HG03571 (cell line): ENCODE results near the gene ALB.

Source experiments
- ATAC-seq: cut with Tn5 transposase; IDR thresholded peaks from one replicate; pipeline ENCODE4 v1.9.1; 2021; ENCODE audit not compliant: unreplicated experiment

ALB gene

DNA sequence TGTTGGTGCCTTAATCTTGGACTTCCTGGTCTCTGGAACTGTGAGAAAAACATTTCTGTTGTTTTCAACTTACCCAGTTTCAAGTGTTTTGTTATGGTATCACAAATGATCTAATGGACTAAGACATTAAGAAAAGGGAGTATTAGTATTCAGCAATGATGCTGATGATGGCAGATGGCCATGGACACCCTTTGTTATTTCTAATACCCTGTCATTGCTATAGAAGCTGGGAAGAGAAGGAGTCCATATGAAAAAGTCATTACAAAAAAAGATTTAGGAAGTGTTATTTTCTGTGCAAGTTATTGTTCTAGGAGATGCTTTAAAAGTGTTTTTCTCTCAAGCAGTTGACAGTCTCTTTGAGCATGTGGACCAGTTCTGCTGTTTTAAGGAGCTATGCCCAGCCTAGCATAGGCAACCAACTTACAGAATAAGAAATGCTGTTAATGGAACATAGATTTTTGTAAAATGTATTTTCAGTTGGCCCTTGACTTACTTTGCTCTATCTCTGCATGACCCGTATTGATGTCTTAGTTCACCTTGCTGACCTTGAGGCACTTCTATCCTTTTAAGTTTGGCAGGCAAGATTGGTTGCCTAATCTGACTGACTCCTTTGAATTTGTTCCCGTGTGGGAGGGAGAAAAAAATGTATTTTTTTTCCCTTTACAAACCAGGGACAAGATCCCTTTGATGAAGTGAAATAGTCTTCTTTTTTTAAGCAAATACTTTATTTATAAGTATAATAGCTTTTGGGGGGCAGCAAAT is 25.9 kb downstream of the ALB start:
- no peak for ATAC-seq

DNA sequence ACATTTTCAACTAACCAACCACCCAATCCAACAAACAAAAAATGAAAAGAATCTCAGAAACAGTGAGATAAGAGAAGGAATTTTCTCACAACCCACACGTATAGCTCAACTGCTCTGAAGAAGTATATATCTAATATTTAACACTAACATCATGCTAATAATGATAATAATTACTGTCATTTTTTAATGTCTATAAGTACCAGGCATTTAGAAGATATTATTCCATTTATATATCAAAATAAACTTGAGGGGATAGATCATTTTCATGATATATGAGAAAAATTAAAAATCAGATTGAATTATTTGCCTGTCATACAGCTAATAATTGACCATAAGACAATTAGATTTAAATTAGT is 27.7 kb downstream of the ALB start:
- ATAC-seq, result no peak

DNA sequence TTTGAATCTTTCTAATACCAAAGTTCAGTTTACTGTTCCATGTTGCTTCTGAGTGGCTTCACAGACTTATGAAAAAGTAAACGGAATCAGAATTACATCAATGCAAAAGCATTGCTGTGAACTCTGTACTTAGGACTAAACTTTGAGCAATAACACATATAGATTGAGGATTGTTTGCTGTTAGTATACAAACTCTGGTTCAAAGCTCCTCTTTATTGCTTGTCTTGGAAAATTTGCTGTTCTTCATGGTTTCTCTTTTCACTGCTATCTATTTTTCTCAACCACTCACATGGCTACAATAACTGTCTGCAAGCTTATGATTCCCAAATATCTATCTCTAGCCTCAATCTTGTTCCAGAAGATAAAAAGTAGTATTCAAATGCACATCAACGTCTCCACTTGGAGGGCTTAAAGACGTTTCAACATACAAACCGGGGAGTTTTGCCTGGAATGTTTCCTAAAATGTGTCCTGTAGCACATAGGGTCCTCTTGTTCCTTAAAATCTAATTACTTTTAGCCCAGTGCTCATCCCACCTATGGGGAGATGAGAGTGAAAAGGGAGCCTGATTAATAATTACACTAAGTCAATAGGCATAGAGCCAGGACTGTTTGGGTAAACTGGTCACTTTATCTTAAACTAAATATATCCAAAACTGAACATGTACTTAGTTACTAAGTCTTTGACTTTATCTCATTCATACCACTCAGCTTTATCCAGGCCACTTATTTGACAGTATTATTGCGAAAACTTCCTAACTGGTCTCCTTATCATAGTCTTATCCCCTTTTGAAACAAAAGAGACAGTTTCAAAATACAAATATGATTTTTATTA is 28.3 kb downstream of the ALB start:
- ATAC-seq, result no peak

DNA sequence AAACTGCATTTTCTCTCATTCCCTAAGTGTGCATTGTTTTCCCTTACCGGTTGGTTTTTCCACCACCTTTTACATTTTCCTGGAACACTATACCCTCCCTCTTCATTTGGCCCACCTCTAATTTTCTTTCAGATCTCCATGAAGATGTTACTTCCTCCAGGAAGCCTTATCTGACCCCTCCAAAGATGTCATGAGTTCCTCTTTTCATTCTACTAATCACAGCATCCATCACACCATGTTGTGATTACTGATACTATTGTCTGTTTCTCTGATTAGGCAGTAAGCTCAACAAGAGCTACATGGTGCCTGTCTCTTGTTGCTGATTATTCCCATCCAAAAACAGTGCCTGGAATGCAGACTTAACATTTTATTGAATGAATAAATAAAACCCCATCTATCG is 29.1 kb downstream of the ALB start:
- no peak for ATAC-seq

DNA sequence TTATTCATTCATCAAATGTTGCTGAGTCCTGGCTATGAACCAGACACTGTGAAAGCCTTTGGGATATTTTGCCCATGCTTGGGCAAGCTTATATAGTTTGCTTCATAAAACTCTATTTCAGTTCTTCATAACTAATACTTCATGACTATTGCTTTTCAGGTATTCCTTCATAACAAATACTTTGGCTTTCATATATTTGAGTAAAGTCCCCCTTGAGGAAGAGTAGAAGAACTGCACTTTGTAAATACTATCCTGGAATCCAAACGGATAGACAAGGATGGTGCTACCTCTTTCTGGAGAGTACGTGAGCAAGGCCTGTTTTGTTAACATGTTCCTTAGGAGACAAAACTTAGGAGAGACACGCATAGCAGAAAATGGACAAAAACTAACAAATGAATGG is 30.2 kb downstream of the ALB start:
- ATAC-seq, result no peak

DNA sequence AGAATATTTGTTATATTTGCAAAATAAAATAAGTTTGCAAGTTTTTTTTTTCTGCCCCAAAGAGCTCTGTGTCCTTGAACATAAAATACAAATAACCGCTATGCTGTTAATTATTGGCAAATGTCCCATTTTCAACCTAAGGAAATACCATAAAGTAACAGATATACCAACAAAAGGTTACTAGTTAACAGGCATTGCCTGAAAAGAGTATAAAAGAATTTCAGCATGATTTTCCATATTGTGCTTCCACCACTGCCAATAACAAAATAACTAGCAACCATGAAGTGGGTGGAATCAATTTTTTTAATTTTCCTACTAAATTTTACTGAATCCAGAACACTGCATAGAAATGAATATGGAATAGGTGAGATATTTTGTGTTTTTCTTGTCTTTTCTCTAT is 31.9 kb downstream of the ALB start, which contains the start of gene AFP:
Gene AFP, plus strand, starts transcription at position 238 of the 400 bp plus-strand sequence. Its CDS starts 42 bp downstream, at position 280.
- ATAC-seq, result no peak

DNA sequence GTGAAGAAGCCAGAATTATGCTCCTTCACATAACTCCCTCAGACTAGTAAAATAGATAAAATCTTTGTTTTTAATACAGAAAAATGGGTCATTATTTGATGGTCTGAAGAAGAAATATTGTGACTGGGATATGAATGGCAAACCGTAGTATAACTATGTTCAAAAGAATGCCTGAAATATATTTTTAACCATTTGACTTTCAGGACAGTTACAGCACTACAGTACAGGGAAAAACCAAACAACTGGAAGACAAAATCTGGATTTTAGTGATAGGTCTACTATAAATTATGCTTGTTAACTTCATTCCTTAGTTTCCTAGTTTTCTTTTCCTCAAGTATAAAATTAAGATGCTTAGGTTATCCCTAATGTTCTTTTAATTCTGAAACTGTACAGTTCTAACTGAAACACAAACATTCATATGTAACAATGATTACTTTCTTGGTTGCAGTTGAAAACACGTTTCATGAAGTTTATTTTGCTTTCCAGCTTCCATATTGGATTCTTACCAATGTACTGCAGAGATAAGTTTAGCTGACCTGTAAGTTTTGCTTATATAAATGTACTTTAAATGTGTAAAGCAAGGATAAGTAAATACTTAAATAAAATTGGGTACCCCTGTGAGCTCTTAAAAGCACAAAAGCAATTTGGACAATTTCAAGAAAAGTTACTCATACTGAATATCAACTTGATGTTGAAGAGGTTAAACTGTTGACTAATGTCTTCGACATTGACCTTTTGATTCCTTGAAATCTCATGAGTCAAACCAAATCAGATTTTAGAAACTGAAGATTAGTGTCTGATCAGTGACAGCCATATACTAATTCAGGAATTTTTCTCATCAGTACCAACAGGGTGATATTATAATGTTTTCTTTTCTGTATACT is 32.8 kb downstream of the ALB start:
- no peak for ATAC-seq

DNA sequence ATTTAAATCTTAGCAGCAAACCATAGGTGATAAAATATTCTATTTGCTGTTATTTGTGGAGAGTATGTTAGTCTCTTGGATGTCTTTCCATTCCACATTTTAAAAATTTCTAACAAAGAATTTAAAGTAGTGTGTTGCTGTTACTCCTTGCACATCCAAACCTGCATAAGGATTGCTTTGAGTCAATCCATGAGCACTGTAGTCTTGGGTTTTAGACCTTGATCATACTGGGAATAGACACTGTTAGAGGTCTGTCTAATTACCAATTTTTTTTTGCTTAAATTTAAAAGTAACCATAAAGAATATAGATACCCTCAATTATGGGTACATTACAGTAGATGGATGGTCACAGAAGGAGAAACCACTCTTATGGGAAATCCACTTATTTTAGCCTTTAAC is 33.5 kb downstream of the ALB start:
- ATAC-seq, result no peak

DNA sequence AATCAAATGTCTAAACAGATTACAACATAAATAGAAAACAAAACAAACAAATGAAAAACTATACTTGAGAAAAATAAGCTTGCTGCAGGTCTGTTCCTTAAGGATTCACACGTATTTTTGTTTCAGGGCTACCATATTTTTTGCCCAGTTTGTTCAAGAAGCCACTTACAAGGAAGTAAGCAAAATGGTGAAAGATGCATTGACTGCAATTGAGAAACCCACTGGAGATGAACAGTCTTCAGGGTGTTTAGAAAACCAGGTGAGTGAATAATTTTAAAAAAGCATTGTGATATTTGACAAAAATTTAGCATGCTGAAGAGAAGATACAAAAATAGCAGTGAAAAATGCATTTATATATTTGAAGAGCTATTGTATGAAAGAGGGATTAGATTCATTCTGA is 34.0 kb downstream of the ALB start:
- no peak for ATAC-seq

DNA sequence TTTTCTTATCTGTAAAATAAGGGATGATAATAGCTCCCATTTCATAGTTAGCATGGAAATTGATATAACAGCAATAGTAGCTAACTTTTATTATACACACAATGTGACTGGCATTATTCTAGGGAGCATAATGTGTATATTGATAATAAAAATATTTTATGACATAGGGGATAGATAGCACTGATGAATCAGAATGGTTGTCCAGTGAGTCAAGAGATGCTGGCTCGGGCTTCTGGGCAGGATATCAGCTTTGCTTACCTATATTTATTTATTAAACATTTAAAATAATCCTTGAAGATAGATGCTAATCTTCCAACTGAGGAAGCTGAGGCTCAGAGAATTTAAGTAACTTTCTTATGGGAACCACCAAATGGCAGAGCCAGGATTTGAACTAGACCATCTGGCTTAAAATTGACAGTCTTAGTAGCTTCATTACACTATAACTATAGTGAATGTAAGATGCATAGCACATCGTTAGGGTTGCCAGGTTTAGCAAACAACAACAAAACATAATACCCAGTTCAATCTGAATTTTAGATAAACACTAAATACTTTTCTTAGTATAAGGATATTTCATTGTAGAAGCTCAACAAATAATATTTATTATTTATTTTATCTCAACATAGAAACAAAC is 34.6 kb downstream of the ALB start:
- ATAC-seq, result no peak

DNA sequence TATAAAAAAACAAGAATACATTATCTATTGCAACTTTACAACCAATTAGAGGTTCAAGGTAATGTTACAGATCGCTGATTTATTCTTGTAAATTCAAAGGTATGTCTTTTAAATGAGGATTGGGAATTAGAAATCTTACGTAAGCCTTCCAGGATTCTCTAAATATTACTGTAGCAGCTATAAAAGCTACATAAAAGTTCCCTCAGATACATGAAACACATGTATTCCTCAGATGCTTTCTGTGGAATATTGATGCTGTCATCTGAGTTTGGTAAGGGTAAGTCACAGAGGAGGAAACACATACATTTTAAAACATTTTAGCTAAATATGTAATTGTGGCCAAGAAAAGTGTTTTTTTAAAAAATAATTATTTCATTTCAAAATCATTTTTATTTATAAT is 35.4 kb downstream of the ALB start:
- no peak for ATAC-seq

DNA sequence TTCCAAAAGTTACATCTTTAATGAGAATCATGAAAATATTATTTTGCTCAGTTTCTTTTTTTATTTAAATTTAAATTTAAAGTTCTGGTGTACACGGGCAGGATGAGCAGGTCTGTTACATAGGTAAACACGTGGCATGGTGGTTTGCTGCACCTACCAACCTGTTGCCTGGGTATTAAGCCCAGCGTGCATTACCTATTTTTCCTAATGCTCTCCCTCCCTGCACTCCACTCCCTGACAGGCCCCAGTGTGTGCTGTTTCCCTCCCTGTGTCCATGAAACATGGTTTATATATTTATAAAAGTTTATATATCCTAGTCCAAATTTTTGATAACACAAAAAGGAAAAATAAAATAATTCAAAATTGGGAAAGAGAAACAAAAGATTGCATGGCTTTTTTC is 35.9 kb downstream of the ALB start:
- no peak for ATAC-seq

DNA sequence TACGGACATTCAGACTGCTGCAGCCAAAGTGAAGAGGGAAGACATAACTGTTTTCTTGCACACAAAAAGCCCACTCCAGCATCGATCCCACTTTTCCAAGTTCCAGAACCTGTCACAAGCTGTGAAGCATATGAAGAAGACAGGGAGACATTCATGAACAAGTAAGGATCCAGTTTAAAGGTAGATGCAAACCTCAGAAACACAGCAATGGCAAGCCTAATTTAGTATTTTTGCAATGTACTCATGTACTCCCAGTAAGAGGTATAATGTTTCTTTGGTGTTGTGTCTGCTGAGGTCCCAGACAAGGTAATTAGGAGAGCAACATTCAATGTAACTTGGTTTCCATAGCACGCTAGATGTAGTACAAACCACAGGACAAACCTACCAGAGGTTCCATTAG is 36.6 kb downstream of the ALB start:
- ATAC-seq, result no peak

DNA sequence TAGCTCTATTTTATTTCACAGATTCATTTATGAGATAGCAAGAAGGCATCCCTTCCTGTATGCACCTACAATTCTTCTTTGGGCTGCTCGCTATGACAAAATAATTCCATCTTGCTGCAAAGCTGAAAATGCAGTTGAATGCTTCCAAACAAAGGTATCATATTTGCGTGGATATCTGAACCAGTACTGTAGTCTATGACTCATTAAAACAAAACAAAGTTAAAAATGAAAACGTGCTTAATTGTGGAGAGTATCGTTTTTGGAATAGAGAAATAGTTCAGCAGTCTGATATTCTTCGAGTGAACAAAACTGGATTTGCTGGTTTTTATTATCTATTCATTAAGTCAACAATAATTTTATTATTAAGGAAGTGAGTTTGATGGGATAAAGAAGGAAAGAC is 38.2 kb downstream of the ALB start:
- ATAC-seq, result no peak

DNA sequence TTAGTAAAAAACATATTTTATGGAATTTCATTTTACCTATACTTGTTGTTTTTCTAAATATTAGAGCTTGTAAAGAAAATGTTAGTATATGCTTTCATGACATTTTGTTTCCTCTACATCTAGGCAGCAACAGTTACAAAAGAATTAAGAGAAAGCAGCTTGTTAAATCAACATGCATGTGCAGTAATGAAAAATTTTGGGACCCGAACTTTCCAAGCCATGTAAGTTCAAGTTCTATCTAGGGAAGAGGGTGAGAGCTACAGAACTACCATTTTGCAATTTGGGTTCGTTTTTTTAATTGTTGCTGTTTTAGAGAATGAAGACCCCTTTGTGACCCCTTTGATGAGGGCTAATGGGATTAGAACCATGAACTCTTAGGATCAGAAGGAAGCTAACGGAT is 39.1 kb downstream of the ALB start:
- ATAC-seq, result no peak

DNA sequence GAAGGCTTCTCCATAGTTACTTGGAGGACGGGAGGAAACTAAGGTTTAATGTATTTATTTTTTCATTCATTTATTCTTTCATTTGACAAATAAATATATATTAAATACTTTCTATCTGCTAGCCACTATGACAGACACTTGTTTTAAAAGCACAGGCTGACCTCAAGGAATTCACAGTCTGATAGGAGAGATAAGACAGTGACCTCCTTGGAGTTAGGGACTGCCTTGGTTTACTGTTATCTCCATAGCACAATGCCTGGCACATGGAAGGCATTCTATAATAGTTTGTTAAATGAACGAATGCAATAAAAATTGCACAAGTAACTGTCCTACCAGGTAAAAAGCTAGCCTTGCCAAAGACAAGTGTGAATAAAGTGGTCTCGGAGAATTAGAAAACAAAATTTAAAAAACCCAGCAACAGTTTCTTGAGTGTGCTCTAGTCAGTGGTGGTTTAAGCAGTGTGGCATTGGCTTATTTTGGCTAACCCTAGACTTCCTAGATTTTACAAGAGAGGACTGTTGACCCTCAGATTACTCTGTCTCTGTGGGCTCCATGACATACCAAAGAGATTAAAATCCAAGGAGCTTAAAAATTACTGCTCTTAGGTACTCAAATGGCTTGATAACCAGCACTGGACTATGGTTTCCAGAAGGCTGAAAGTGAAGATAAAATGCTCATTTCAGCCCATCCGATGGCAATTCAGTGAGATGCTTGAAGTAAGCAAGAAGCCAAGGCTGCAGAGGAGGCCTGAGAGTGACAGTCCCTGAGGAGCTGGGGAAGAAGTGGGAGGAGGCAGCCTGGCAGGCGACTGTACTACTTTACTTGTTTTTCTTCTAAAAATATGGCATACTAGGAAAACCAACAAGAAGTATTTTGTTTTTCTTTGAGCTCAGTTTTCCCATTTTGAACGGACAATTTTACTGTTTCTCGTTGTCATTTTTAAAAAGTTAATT is 41.6 kb downstream of the ALB start:
- ATAC-seq, result no peak

DNA sequence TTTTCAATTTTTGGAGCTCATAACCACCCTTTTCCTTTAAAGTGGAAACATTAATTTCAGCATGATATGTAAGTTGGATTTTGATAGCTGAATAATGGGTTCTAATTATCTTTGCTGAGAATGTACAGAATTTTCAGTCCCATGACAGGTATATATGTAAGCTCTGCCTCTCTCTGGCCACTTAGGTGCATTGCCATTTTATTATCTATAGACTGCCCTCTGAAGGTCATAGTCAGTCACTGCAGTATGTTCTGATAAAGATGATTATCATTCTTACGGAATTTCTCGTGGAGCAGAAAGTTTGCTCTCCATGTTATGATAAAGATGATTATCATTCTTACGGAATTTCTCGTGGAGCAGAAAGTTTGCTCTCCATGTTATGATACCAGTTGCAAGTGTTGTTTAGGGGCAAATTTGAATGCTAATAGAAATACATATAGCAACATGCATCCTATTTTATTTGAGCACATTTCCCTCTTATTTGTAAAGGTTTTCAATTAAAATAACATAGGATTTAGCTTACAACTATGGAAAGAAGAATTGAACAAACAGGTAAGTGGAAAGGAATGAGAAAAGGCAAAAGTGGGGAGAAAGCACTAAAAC is 42.4 kb downstream of the ALB start:
- ATAC-seq, result peak; percentile 98

DNA sequence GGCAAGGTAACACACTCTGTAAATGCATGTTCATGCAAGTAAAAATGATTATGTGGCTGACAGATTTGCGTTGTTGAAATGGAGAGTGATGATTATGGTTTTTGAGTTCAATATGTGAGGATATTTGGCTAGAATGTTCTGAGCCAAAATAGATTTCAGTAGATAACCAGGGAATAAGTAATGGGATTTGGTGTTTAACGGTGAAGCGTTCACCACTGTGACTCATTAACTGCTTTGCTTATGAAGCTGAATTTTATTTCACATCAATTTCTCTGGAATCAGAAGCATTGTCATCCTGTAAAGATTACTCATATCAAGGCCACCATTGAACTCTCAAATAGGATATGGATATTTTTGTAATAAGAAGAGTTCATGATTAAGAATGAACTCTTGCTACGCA is 43.6 kb downstream of the ALB start:
- ATAC-seq, result no peak

DNA sequence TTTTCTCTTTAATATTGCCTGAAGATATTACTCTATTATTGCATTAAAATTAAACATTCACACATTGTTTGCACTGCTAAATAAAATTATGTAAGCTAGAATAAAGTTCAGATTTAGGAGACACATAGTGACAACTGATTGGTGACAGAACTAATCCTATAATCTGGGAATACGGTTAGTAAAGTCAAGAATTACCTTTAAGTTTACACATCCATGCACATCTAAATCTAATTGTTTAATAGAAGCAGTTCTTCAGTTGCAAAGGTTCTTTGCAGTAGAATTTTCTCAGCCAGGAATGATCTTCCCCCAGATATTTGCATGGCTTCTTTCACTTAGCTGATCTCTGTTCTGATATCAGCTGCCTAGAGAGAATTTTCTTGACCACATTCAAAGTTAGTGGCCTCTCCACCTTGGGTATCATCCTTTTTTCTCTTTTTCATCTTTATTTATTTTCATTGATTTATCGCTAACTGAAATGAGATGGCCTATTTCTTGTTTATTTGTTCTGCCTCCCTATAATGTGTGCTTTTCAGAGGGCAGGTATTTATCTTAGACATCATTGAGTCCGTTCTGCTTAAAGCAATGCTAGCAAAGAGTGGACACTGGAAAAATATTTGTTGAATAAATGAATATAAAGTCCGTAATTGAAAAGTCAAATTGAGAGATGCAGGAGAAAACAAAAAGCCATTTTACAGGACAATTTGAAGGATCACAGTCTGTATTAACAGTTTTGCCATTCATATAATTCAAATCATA is 44.5 kb downstream of the ALB start:
- ATAC-seq, result no peak
